ENCODE results near the gene CALR3.

The CALR3 gene

DNA sequence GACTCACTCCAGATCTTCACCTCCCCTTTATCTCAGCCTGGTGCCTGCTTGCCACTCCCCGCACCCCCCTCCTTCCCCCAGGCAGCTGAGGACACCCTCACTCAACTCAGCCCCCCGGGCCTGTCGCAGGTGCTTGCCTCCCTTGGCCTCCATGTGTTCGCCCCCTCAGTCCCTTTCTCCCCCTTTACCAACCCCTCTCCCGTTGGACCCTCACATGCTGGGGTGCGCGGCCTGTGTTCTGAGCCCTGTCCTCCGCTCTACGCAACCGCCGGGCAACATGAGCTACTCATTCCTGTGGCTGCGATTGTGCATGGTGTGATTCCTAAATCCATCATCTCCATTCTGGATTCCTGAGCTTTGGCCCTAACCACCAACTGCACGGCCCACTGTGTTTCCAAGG, 41.1 kb upstream of the CALR3 start:
- TF ChIP-seq, protein P1, sequence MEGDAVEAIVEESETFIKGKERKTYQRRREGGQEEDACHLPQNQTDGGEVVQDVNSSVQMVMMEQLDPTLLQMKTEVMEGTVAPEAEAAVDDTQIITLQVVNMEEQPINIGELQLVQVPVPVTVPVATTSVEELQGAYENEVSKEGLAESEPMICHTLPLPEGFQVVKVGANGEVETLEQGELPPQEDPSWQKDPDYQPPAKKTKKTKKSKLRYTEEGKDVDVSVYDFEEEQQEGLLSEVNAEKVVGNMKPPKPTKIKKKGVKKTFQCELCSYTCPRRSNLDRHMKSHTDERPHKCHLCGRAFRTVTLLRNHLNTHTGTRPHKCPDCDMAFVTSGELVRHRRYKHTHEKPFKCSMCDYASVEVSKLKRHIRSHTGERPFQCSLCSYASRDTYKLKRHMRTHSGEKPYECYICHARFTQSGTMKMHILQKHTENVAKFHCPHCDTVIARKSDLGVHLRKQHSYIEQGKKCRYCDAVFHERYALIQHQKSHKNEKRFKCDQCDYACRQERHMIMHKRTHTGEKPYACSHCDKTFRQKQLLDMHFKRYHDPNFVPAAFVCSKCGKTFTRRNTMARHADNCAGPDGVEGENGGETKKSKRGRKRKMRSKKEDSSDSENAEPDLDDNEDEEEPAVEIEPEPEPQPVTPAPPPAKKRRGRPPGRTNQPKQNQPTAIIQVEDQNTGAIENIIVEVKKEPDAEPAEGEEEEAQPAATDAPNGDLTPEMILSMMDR (IDR thresholded peaks at IDR 0.05), result no peak

DNA sequence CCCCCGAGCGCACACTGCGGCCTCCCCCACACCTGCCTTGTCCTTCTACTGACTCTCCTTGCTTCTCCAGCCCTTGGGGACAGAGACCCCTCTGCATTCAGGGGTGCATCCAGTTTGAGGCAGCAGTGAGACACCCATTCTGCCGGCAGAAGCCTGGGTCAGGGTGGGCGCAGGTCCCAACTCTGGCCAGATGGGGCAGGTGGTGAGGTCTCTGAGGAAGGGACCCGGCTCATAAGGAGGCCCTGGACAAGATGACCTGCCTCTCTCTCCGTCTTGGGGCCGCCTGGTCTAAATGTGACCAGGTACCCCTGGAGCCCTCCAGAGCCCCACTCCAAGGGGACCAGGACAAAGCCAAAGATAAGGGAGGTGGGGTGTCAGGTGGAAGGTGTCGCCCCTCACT, 40.2 kb upstream of the CALR3 start:
- TF ChIP-seq, protein P1 (IDR thresholded peaks at IDR 0.05), result no peak

DNA sequence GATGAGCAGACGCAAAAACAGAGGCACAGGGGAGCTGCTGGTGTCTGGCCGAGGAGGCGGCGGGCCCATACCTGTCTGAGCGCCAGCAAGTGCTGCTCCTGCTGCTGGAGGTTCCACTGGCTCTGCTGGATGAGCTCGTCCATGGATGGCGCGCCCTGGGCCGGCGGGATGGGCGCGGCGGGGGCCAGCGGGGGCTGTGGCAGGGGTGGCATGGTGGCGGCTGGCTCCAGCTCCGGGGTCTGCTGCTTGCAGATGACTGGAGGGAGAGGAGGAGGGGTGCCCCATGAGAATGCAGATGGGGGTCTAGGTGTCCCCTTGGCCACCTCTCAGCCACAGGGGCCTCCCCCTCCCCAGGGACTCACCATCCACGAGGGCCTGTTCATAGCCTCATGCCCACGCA, 39.4 kb upstream of the CALR3 start:
- TF ChIP-seq, protein P1 (IDR thresholded peaks at IDR 0.05), result no peak

DNA sequence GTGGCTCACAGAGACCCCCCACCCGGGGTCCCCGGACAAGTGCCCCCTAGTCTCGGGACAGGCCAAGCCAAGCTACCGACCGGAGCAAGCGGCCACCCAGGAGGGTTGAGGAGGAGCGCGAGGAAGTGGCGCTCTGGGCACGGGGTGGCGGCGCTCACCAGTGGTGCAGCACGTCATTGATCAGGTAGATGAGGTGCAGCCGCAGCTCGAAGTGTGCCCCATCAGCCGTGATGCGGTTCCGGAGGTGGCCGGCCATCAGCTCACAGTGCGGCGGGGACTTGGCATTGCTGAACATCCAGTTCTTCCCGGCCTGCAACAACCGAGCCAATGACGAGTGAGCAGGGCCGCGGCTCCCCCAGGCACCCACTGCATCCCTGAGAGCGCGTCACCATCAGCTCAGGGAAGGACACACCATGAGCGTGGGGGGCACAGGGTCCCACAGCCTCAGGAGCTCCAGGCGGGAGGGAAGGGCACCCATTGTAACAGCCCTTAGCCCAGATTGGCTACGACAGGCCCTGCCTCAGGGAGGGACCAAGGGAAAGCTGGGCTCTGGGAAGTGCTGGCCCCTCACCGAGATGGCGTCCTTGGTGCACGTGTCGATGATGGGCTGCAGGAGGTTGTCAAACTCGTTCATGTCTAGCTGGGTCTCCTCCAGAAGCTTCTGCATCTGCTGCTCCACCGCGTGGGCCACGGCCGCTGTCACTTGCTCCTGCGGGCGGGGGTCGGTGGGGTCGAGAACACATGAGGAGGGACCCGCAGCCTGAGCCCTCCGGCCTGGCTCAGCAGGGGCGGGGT, 36.7 kb upstream of the CALR3 start:
- TF ChIP-seq, protein P1 (IDR thresholded peaks at IDR 0.05), result no peak

DNA sequence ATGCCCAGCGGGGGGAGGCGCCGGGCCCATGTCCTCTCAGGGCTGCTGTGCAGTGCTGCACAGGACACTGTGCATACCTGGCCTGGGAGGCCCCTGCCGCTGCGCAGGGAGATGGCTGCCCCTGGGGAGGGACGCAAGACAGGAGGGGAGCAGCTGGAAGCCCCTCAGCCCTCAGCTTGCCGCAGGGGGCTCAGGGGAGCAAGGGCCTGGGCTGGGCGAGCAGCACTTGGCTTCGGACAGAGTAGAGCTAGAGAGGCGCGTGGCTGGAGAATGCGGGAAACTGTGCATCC, 35.4 kb upstream of the CALR3 start:
- TF ChIP-seq, protein P1 (IDR thresholded peaks at IDR 0.05), result no peak

DNA sequence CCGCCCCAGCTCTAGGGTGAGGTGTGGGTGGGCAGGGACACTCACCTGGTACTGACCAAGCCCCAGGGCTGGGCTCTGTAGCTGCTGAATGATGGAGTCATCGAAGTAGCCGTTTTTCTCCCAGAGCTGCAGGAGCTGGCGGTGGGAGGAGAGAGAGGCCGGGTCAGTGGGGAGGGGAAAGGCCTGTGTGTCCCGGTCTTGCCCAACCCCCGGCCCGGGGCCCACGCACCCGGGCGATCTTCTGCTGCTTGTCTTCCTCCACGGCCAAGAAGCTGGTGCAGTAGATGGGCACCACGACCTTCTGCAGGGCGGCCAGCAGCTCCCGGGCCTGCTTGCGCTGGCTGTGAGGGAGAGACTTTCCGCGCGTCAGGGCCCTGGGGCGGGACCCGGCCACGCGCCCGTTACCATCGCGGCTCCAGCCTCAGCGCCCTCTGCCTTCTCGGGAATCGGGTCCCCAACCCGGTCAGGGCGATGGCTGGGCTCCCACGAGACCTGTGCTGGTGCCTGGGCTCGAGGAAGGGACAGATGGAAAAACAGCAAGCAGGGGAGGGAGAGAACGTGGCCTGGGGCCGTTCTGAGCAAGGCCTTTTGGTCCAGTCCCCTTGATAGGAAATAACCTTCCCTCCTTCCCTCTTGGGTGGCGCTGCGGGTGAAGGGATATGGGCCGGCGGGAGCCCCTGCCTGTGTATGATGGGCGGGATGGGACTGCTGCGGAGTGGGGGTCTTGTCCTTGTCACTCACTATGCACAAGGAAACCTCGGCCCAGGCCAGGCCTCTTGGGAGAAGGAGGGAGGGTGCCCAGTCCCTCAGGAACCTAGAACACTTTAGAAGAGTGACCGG, 34.8 kb upstream of the CALR3 start:
- TF ChIP-seq, protein P1 (IDR thresholded peaks at IDR 0.05), result no peak

DNA sequence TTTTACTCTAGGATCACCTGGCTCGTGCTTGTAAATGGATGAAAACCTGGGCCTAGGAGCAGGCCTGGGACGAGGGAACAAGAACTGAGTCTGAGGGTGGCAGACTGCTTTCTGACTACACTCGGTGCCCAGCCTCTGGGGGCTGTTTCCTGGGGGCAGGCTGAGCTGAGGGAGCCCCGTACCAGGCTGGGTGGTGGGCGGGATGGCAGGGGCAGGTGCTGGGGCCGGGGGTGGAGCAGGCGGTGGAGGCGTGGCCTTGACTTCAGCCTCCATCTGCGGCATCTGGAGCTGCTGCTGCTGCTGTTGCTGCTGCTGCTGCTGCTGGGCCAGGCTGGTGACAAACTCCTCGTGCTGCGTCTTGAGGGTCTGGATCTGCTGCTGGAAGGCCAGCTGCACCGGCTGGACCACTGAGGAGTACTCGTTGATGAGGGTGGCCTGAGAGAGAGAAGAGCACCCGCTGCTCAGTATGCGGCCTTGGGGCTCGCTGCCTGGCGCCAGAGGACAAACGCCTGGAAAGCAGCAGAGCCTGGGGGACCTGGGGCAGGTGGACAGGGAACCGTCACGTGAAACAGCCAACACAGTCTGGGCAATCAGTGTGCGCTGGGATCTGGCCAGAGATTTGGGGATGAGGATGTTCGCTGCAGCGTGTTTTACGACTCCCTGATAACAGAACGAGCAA, 33.6 kb upstream of the CALR3 start:
- TF ChIP-seq, protein P1 (IDR thresholded peaks at IDR 0.05), result no peak

Measured in LNCAP (cell line).